B cell (primary cell): ENCODE measurements around the gene DPYD.

Experiments
- EZH2 ChIP-seq: IDR thresholded peaks from 2 replicates; pipeline ENCODE4 v1.6.1; 2012; ENCODE audit warnings: borderline replicate concordance, low read depth, mild to moderate bottlenecking, moderate library complexity, low read length; ENCODE audit not compliant: insufficient read depth, poor library complexity, severe bottlenecking
- TF ChIP-seq, protein P1 (sequence below): fragments of 200-600 bp; IDR thresholded peaks from one replicate; pipeline ENCODE4 v1.8.0; 2022; ENCODE audit warnings: antibody characterized with exemption, mild to moderate bottlenecking

- TF ChIP-seq, protein P1, sequence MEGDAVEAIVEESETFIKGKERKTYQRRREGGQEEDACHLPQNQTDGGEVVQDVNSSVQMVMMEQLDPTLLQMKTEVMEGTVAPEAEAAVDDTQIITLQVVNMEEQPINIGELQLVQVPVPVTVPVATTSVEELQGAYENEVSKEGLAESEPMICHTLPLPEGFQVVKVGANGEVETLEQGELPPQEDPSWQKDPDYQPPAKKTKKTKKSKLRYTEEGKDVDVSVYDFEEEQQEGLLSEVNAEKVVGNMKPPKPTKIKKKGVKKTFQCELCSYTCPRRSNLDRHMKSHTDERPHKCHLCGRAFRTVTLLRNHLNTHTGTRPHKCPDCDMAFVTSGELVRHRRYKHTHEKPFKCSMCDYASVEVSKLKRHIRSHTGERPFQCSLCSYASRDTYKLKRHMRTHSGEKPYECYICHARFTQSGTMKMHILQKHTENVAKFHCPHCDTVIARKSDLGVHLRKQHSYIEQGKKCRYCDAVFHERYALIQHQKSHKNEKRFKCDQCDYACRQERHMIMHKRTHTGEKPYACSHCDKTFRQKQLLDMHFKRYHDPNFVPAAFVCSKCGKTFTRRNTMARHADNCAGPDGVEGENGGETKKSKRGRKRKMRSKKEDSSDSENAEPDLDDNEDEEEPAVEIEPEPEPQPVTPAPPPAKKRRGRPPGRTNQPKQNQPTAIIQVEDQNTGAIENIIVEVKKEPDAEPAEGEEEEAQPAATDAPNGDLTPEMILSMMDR: no peak
- no peak for TF ChIP-seq EZH2
Observed at GRCh38 chr1:97942161-97943123, 21.6 kb upstream of the DPYD start.
